Mesothelial cell of epicardium (in vitro differentiated cells): ENCODE results near the gene RAB5IF. TPM values are rescaled to one million over a fixed set of nuclear protein-coding genes. Genes with fewer than 3 reads are reported as not detected.
A peak's percentile ranks its signal among the peaks of the same experiment; 100 is the strongest.

ENCODE experiments used
- DNase-seq, 2 experiments: peaks; one replicate each; pipeline ENCODE4 v3.0.0; 2021; ENCODE audit warnings: low spot score in 2 of 2; ENCODE audit not compliant: unreplicated experiment in 2 of 2
- H3K27ac Mint-ChIP-seq: 2 replicates; pipeline ENCODE4 v1.8.0; 2021; ENCODE audit warnings: mixed read lengths
- H3K27me3 Mint-ChIP-seq: 2 replicates; pipeline ENCODE4 v1.8.0; 2021; ENCODE audit warnings: low read depth, mixed read lengths
- H3K36me3 Mint-ChIP-seq: 2 replicates; pipeline ENCODE4 v1.8.0; 2021; ENCODE audit warnings: mixed read lengths
- H3K4me1 Mint-ChIP-seq: 2 replicates; pipeline ENCODE4 v1.8.0; 2021; ENCODE audit warnings: mixed read lengths
- H3K4me3 Mint-ChIP-seq: 2 replicates; pipeline ENCODE4 v1.8.0; 2021; ENCODE audit warnings: mild to moderate bottlenecking, moderate library complexity, mixed read lengths
- H3K9me3 Mint-ChIP-seq: 2 replicates; pipeline ENCODE4 v1.8.0; 2021; ENCODE audit warnings: mixed read lengths
- total RNA-seq: library from RNA; stranded (reverse); gene quantifications from 3 replicates; pipeline ENCODE4 v1.2.1, GENCODE V29; 2021
- TF ChIP-seq, protein P1 (sequence below): fragments of 200-600 bp; sonication (generic); IDR thresholded peaks from one replicate; pipeline ENCODE4 v1.5.0; 2021; ENCODE audit warnings: antibody characterized with exemption; ENCODE audit not compliant: unreplicated experiment

The RAB5IF gene
- total RNA-seq, 1 donor from 2014 or later: 40.0 TPM

DNA sequence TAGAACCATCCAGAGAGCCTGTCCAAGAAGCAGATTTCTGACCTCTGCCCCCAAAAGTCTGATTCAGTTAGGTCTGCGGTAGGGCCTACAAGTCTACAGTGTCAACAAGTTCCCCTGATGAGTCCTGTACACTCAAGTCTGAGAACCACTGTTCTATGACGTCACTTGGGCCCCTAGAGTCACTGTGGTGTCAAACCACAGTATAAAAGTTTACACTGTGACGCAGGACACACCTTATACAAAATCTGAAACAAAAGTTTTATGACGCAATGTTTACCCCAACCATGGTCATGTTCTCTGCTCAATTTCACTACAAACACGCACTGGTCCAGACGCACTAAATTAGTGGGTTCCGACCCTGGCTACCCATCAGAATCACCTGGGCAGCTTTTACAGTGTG lies 22.5 kb downstream of the RAB5IF start:
- H3K27ac Mint-ChIP-seq: no peak overlapping the region

DNA sequence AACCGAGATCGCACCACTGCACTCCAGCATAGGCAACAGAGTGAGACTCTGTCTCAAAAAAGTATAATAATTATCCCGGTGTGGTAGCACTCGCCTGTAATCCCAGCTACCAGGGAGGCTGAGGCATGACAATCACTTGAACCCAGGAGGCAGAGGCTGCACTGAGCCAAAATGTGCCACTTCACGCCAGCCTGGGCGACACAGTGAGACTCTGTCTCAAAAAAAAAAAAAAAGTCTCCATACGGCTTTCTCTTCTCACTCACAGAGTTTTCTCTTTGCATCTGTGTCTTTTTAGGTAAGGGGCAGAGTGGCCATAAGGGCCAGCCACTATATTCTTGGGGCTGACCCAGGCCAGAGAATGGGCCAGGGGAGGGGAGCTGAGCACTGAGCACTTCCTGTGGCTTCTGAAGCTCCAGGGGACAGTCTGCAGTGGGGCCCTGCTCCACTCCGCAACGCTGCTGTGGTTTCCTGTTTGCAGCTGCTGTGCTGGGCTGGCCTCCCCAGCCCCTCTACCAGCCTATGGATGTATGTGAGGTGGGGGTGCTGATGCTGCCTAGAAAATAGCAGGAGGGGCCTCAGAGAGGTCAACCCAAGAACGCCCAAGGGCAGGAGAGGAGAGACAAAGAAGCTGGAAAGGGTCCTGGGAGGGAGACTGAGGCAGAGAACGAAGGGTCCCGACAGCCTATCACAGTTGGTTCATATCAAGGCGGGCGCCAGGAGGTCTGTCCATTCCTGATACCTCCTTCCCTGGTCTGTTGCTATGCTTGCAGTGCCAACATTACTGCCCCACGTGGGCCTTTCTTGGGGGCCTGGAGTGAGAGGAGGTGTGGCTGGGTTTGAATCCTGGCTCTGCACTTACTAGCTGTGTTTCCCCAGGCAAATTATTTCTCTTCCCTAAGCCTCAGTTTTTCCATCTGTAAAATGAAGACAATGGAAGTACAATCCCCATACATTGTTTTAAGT lies 24.4 kb downstream of the RAB5IF start:
- Mint-ChIP-seq H3K4me3 (no peak overlapping the region), H3K9me3 (no peaks in the 10 kb centered on the region), H3K36me3 (no peaks in the 10 kb centered on the region), H3K4me1 (no peaks in the 10 kb centered on the region), H3K27me3 (no peaks in the 10 kb centered on the region), H3K27ac (peak overlapping the region; percentile 43)
- TF ChIP-seq, protein P1, sequence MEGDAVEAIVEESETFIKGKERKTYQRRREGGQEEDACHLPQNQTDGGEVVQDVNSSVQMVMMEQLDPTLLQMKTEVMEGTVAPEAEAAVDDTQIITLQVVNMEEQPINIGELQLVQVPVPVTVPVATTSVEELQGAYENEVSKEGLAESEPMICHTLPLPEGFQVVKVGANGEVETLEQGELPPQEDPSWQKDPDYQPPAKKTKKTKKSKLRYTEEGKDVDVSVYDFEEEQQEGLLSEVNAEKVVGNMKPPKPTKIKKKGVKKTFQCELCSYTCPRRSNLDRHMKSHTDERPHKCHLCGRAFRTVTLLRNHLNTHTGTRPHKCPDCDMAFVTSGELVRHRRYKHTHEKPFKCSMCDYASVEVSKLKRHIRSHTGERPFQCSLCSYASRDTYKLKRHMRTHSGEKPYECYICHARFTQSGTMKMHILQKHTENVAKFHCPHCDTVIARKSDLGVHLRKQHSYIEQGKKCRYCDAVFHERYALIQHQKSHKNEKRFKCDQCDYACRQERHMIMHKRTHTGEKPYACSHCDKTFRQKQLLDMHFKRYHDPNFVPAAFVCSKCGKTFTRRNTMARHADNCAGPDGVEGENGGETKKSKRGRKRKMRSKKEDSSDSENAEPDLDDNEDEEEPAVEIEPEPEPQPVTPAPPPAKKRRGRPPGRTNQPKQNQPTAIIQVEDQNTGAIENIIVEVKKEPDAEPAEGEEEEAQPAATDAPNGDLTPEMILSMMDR: no peak
- DNase-seq: no peak

More for the DNA sequence above, 22.5 kb downstream of the RAB5IF start:
- H3K4me3 Mint-ChIP-seq: no peak overlapping the region
- H3K36me3 Mint-ChIP-seq: no peaks in the 10 kb centered on the region
- TF ChIP-seq, protein P1: no peak
- no peaks in the 10 kb centered on the region for H3K27me3 Mint-ChIP-seq
- no peaks in the 10 kb centered on the region for H3K4me1 Mint-ChIP-seq
- DNase-seq: no peak
- H3K9me3 Mint-ChIP-seq: no peaks in the 10 kb centered on the region

DNA sequence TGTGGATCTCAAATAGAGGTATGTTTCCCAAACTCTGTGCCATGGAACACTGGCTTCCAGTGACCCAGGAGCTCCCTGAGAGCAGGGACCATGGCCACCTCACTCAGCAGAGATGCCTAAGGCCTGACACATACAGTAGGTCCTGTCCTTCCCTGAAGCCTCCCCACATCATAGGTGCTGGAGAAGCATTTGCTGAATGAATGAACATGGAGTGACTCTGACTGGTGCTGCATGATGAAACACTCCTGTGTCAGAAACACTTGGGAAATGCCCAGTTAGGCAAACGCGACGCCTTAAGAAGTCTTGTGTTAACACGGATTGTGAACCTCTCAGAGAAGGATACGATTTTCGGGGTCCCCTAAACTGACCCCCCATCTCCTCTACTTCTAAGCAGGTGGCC lies 26.1 kb downstream of the RAB5IF start:
- DNase-seq: no peak
- no peaks in the 10 kb centered on the region for H3K9me3 Mint-ChIP-seq
- TF ChIP-seq, protein P1: no peak
- H3K4me3 Mint-ChIP-seq: no peak overlapping the region
- no peak overlapping the region for H3K27ac Mint-ChIP-seq
- H3K36me3 Mint-ChIP-seq: no peaks in the 10 kb centered on the region
- H3K27me3 Mint-ChIP-seq: no peaks in the 10 kb centered on the region
- H3K4me1 Mint-ChIP-seq: no peaks in the 10 kb centered on the region

DNA sequence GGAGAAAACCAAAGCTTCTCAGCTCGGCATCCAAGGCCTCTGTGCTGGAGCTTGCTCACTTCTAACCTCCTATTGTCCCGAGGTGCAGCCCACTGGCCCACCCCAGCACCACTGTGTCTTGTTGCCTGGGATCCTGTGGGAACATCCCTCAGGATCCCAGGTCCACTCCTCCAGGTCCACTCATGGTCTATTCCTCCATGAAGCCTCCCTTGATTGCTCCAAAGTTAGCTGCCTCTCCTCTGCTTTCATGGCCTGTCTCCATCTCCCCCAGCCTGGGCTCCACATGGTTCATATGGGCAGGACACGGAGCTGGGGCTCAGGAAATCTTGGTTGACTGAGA lies 26.5 kb downstream of the RAB5IF start:
- Mint-ChIP-seq H3K9me3 (no peaks in the 10 kb centered on the region), H3K4me3 (no peak overlapping the region), H3K4me1 (no peaks in the 10 kb centered on the region), H3K36me3 (no peaks in the 10 kb centered on the region), H3K27ac (no peak overlapping the region), H3K27me3 (no peaks in the 10 kb centered on the region)
- no peak for DNase-seq
- TF ChIP-seq, protein P1: no peak

DNA sequence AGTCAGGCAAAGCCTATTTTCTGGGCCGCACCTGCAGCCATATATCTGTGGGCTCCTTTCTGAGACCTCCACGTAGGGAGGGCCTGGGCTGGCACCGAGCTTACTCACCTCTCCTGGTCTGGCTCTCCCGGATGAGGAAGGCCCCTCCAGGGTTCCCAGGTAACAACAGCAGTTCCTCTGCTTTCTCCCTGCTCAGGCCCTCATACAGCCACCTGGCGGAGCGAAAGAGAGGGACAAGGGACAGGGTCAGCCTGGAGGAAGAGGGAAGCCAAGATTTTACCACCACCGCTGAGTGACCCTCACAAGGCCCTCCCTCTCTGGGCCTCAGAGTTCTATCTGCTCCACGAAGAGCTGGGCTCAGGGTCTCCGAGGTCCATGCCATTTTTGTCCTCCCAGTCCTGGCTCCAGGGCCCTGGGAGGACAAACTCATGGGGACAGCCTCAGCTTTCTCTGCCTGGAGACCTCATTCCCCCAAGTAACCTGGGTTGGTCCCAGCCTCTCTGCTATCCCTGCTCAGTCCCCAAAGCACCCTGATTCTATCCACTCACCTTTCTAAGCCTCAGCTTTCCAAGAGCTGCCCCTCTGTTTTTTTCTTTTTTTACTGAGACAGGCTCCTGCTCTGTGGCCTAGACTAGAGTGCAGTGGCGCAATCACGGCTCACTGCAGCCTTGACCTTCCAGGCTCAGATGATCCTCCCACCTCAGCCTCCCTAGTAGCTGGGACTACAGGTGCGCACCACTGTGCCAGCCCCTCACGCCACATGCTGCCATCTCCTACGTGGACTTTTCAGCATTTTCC lies 27.1 kb downstream of the RAB5IF start:
- no peak overlapping the region for H3K4me3 Mint-ChIP-seq
- H3K27me3 Mint-ChIP-seq: no peaks in the 10 kb centered on the region
- no peak overlapping the region for H3K27ac Mint-ChIP-seq
- no peaks in the 10 kb centered on the region for H3K4me1 Mint-ChIP-seq
- no peak for DNase-seq
- no peaks in the 10 kb centered on the region for H3K9me3 Mint-ChIP-seq
- no peaks in the 10 kb centered on the region for H3K36me3 Mint-ChIP-seq
- TF ChIP-seq, protein P1: no peak
